ENCODE measurements around the gene CTDSP1.

The CTDSP1 gene

GRCh38 chr2:218428846-218429558, 29.3 kb downstream of the CTDSP1 start:
- no peaks in the 10 kb centered on the region; the same call in 1 of the 2 replicates for H4K20me1 ChIP-seq (ENCODE audit: insufficient read depth, low read length)
- H3K4me3 ChIP-seq (ENCODE audit: low read depth in 1 of 2, low read length in 2 of 2), result no peak overlapping the region
- no peaks in the 10 kb centered on the region for H3K79me2 ChIP-seq (ENCODE audit: insufficient read depth, low read length)
- no peak overlapping the region for H3K4me2 ChIP-seq (ENCODE audit: insufficient read depth, low read length)
- H3K36me3 ChIP-seq (ENCODE audit: insufficient read depth, low read length), result no peaks in the 10 kb centered on the region
- no peaks in the 10 kb centered on the region for H3K9me3 ChIP-seq (ENCODE audit: insufficient read depth, low read length, severe bottlenecking)
- H3K9ac ChIP-seq (ENCODE audit: low read depth, low read length), result no peak overlapping the region
- H2AFZ ChIP-seq (ENCODE audit: low read depth, low read length), result no peak overlapping the region
- H3K4me1 ChIP-seq (ENCODE audit: insufficient read depth, low read length), result no peaks in the 10 kb centered on the region
- ATAC-seq (ENCODE audit: insufficient read depth, low read depth) (no peak), DNase-seq (no peak)
- no peak for TF ChIP-seq EZH2 (IDR thresholded peaks at IDR 0.05; ENCODE audit: borderline replicate concordance, low read depth, low read length, severe bottlenecking)
- TF ChIP-seq CTCF (IDR thresholded peaks at IDR 0.05; ENCODE audit: borderline replicate concordance, extremely low read depth, low read length, poor library complexity, severe bottlenecking), result no peak
- no peak overlapping the region for H3K27ac ChIP-seq (ENCODE audit: low read length)
- H3K27me3 ChIP-seq (ENCODE audit: insufficient read depth, low read length, poor library complexity), result no peaks in the 10 kb centered on the region

- Histone ChIP-seq H3K27ac (ENCODE audit: low read length) (no peak overlapping the region), H2AFZ (ENCODE audit: low read depth, low read length) (no peak overlapping the region), H3K9ac (ENCODE audit: low read depth, low read length) (no peak overlapping the region), H3K79me2 (ENCODE audit: insufficient read depth, low read length) (no peaks in the 10 kb centered on the region), H3K4me1 (ENCODE audit: insufficient read depth, low read length) (no peaks in the 10 kb centered on the region), H3K9me3 (ENCODE audit: insufficient read depth, low read length, severe bottlenecking) (no peaks in the 10 kb centered on the region), H4K20me1 (ENCODE audit: insufficient read depth, low read length) (no peaks in the 10 kb centered on the region; the same call in 1 of the 2 replicates), H3K4me2 (ENCODE audit: insufficient read depth, low read length) (no peak overlapping the region), H3K27me3 (ENCODE audit: insufficient read depth, low read length, poor library complexity) (no peaks in the 10 kb centered on the region), H3K4me3 (ENCODE audit: low read depth in 1 of 2, low read length in 2 of 2) (no peak overlapping the region), H3K36me3 (ENCODE audit: insufficient read depth, low read length) (no peaks in the 10 kb centered on the region)
- TF ChIP-seq EZH2 (IDR thresholded peaks at IDR 0.05; ENCODE audit: borderline replicate concordance, low read depth, low read length, severe bottlenecking) (no peak), CTCF (IDR thresholded peaks at IDR 0.05; ENCODE audit: borderline replicate concordance, extremely low read depth, low read length, poor library complexity, severe bottlenecking) (no peak)
- ATAC-seq (ENCODE audit: insufficient read depth, low read depth) (0 out of 3 replicates have a peak, but pooled peaks have one; percentile 39), DNase-seq (no peak)
These were observed 30.4 kb downstream of the CTDSP1 start for GRCh38 chr2:218429911-218430692.

GRCh38 chr2:218430721-218431120, 31.1 kb downstream of the CTDSP1 start:
- no peak overlapping the region for H3K27ac ChIP-seq (ENCODE audit: low read length)
- H4K20me1 ChIP-seq (ENCODE audit: insufficient read depth, low read length), result no peaks in the 10 kb centered on the region; the same call in 1 of the 2 replicates
- ATAC-seq (ENCODE audit: insufficient read depth, low read depth), result no peak

More at GRCh38 chr2:218430721-218431120, 31.1 kb downstream of the CTDSP1 start:
- H3K79me2 ChIP-seq (ENCODE audit: insufficient read depth, low read length), result no peaks in the 10 kb centered on the region
- H3K9ac ChIP-seq (ENCODE audit: low read depth, low read length), result no peak overlapping the region
- DNase-seq, result no peak
- no peaks in the 10 kb centered on the region for H3K9me3 ChIP-seq (ENCODE audit: insufficient read depth, low read length, severe bottlenecking)
- no peak overlapping the region for H3K4me3 ChIP-seq (ENCODE audit: low read depth in 1 of 2, low read length in 2 of 2)
- H3K4me2 ChIP-seq (ENCODE audit: insufficient read depth, low read length), result no peak overlapping the region
- no peaks in the 10 kb centered on the region for H3K36me3 ChIP-seq (ENCODE audit: insufficient read depth, low read length)
- H2AFZ ChIP-seq (ENCODE audit: low read depth, low read length), result no peak overlapping the region
- TF ChIP-seq CTCF (IDR thresholded peaks at IDR 0.05; ENCODE audit: borderline replicate concordance, extremely low read depth, low read length, poor library complexity, severe bottlenecking) (no peak), EZH2 (IDR thresholded peaks at IDR 0.05; ENCODE audit: borderline replicate concordance, low read depth, low read length, severe bottlenecking) (no peak)
- no peaks in the 10 kb centered on the region for H3K4me1 ChIP-seq (ENCODE audit: insufficient read depth, low read length)
- H3K27me3 ChIP-seq (ENCODE audit: insufficient read depth, low read length, poor library complexity), result no peaks in the 10 kb centered on the region

All from DND-41 (cell line).